NCI-H1694 treated with DMSO at 0.1 percent for 48 hours (cell line): Measurements from ENCODE around the gene FN1.

Experiments used
- DNase-seq: peaks from one replicate; lab custom pipeline; 2025; lab: John Stamatoyannopoulos, UW

The FN1 gene

GRCh38 chr2:215407061-215407460 is 28.8 kb downstream of the FN1 start:
- DNase-seq = no peak

GRCh38 chr2:215405722-215406581 is 29.9 kb downstream of the FN1 start:
- DNase-seq = no peak

- DNase-seq = no peak
Observed at GRCh38 chr2:215404348-215405012, 31.4 kb downstream of the FN1 start.

DNA sequence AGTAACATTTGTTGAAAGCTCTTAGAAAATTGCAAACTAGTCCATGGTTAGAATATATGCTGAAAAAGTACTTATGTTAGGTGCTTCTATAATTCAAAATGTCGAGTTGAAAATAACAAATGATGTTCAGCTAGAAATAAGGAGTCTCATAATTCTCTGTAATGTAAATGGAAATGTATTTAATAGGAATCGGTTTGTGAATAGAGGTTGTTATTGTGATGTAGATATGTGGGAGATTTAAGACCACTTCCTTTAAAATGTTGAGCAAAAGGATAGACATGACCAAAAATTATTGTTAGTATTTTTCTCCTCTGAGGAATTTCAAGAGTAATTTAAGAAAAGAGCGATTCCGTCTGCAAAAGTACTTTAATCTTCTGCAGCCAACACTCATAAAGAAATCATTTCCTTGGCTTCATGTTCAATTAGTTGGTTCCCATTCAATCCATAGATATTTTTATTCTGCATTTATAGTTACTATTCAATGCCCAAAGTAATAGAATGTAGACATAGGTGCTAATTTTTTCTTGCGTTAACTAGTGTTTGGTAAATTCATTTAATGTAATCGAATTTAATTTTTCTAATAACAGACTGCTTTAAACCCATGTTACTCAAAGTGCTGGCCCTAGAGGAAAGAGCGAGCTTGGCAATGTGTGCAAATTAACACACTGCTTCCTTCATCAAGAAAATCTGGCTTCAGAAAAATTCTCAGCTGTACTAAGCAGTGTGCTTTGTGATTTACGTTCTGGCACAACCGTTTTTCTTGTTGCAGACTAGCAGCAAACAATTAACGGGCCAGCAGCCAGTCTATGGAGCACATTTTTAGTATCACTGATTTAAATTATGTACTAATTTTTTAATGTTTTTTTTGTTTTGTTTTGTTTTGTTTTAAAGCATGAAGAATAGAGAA is 32.2 kb downstream of the FN1 start:
- no peak for DNase-seq

GRCh38 chr2:215401896-215402379 is 33.9 kb downstream of the FN1 start:
- DNase-seq = no peak

GRCh38 chr2:215399067-215399716 is 36.7 kb downstream of the FN1 start:
- DNase-seq = no peak

- DNase-seq = no peak
Observed at GRCh38 chr2:215397632-215398341, 38.1 kb downstream of the FN1 start.

- DNase-seq = no peak
Observed at GRCh38 chr2:215396595-215397313, 39.1 kb downstream of the FN1 start.

GRCh38 chr2:215395687-215396460 is 40.0 kb downstream of the FN1 start:
- no peak for DNase-seq

- DNase-seq = no peak
Observed at GRCh38 chr2:215394102-215394805, 41.6 kb downstream of the FN1 start.

GRCh38 chr2:215392687-215393270 is 43.1 kb downstream of the FN1 start:
- no peak for DNase-seq

- DNase-seq = no peak
Observed at GRCh38 chr2:215392164-215392563, 43.7 kb downstream of the FN1 start.

GRCh38 chr2:215391531-215391930 is 44.3 kb downstream of the FN1 start:
- no peak for DNase-seq

DNA sequence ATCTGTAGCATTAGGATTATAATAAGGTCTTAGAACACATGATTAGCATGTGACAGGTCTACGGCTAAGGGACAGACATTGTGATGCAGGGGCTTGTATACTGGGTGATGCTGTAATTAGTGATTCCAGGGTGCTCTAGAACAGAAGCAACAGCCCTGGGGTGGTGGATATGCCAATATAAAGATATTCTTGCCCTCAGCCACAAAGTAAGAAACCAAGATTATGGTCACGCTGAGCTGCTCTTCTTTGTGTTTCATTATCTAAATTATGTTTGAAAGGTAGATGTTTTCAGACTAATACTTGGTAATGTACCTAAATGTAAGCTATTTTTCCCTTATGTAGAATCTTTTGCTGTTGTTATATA is 45.3 kb downstream of the FN1 start:
- no peak for DNase-seq

DNA sequence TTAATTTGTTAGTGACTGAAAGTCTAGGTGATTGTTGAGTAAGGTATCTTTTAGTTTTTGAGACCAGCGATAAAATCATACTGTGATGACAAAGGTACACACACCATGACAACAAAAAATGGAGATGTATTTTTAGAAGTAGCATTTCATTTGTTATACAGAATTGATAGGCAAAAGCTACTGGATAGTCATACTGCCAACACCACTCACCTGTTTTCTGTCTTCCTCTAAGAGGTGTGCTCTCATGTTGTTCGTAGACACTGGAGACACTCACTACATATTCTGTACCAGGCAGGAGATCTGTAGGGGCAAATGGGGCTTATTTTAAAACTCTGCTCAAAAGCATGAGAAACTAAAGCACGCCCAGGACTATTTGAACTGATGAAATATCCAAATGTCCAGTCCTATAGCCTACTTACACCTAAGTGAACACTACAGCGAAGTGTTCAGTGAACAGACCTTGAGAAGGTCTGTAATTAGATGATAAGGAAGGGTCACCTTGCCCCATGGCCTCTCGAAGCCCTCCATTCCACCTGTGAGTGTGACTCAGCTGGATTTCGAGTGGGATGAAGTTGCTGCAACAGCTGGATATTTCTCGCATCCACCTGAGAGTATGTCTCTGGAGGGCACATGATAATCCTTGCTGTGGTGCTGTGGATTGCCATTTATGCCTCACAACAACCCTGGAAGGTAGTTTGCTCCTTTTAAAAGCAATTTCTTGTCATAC is 47.7 kb downstream of the FN1 start:
- DNase-seq = no peak

- DNase-seq = no peak
Observed at GRCh38 chr2:215386566-215386965, 49.3 kb downstream of the FN1 start.

GRCh38 chr2:215384710-215385109 is 51.2 kb downstream of the FN1 start:
- DNase-seq = no peak
